ENCODE data around the gene MANF. TPM values are rescaled to one million over a fixed set of nuclear protein-coding genes. Genes with fewer than 3 reads are reported as not detected.

MANF gene
- polyA plus RNA-seq, 4 donors, result 109 to 163 (median 133) TPM

DNA sequence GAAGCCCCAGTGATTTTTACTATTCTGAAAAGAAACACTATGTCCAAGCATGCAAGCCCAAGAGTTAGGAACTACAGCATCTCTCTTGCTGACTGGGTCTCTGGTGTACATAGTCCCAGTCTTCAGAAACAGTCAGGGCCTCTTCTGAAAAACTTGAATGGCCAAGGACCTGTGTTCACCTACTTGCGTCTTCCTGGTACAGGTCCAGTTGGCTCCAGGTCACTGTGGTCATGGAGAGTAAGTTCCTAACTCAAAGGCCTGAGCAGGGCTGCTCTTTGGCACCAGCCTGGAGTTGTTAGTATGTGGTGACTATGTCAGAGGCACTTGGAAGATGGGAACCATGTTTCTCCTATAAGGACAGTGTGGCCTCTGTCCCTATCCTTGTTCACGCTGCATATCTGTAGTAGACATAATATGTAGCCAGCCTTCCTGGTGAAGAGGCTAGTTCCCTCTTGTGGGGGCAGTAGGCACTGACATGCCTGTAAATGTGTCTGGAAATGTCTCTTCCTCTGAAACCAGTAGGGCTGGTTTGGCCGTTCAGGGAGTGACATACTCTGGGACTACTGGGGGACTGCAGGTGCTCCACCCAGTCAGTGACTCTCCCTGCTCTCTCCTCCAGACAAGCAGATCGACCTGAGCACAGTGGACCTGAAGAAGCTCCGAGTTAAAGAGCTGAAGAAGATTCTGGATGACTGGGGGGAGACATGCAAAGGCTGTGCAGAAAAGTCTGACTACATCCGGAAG, 3.4 kb downstream of the MANF start:
- no peak for DNase-seq (ENCODE audit: low read depth in 4 of 4, low spot score in 3 of 4)

DNA sequence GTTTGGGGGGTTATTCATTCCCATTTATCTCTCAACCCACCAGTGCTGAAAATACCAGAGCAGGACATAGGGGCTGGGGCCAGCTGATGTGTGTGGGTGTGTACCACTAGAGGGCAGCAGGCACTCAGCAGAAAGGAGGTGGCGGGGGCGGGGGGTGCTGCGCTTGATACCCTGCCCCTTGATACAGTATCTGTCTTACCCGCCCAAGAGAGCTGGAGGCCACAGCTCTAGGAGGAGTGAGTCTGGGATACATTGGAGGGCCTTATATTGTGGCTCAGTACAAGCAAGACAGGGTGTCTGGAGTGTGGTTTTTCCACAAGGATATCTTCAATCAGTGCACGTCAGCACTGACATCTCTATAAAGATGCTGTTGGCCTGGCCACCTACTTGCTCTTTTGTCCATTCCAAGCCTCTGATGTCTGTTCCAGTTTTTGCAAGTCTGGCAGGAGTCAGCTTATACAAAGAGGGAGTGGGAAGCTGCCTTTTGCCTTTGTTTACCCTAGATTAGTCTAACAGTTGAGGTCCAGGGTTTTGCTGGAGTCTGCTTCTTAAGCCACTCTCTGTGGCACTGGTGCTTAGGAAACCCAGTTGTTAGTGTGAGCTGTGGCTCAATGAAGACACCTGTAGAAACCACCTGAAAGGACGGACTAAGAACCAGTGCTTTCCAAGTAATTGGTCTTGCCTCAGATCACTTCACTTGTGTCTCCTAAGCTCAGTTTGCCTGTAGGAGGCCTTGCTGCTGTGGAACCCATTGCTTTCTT, 4.5 kb downstream of the MANF start:
- no peak for DNase-seq (ENCODE audit: low read depth in 4 of 4, low spot score in 3 of 4)

DNA sequence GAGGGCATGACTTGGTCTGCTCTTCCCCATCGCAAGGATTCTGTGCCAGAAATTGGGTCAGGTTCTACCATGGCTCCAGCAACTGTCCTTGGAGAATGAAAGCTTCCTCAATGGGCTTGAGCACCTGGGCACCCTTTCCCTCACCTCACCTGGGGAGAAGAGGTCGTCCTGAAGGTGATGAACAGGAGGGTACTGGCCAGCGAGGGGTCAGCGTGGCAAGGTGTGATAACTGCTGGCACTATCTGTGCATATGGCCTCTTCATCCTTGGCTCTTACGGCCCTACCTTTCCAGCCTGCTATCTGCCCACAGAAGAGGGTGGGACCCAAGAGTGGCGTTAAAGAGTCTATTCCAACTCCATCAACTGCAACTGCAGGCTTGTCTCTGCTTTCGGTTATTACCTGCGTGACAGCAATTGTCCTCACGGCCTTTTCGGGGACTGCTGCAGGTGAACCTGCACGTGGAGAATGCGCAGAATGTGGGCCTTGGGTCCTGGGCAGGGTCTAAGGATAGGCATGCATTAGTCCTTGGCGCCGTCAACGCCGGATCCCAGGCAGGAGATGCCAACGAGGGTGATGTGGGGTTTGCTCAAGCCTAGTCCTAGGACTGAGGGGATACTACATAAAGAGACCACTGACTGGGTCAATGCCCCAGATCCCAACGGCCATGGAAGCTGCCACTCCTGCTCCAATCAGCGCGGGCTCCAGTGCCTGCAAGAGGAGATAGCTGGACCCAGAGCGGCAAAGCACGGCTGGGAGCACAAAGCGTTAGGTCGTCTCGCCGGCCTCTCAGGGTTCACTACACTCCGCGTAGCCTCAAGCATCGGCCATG, 5.4 kb downstream of the MANF start:
- DNase-seq (ENCODE audit: low read depth in 4 of 4, low spot score in 3 of 4), result no peak

DNA sequence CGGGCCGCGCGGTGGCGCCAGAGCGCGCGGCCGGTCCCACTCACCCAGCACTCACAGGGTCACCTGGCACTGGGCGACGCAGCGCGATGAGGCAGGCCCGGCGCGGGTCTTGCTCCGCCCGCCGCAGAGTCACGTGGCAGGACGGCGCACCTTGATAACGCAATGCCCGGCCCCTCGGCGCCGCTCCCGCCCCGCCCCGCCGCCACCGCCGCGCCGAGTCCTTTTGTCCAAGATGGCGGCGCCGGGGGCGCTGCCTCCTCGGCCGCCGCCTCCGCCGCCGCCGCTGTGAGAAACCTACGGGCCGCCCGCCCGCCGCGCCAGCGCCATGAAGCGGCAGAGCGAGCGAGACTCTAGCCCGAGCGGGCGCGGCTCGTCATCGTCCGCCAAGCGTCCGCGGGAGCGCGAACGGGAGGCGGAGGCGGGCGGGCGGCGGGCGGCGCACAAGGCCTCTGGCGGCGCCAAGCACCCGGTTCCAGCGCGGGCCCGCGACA, 6.0 kb downstream of the MANF start, which contains the start of gene RBM15B:
Gene RBM15B (plus strand): TSS at position 211 of the 491 bp plus-strand sequence. CDS start 115 bp downstream, at position 326.
- peak; percentile 85 to 91 (median 87) for DNase-seq (ENCODE audit: low read depth in 4 of 4, low spot score in 3 of 4)

DNA sequence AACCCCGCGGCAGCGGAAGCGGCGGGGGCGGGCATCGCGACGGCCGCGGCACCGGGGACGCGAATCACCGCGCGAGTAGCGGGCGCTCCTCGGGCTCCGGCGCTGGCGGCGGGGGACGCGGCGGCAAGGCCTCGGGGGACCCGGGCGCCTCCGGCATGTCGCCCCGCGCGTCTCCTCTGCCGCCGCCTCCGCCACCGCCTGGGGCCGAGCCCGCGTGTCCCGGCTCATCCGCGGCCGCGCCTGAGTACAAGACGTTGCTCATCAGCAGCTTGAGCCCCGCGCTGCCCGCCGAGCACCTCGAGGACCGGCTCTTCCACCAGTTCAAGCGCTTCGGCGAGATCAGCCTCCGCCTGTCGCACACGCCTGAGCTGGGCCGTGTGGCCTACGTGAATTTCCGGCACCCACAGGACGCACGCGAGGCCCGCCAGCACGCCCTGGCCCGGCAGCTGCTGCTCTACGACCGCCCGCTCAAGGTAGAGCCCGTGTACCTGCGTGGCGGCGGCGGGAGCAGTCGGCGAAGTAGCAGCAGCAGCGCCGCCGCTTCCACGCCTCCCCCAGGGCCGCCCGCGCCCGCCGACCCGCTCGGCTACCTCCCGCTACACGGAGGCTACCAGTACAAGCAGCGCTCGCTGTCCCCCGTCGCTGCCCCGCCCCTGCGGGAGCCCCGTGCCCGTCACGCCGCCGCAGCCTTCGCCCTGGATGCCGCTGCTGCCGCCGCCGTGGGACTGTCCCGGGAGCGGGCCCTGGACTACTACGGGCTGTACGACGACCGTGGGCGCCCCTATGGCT, 6.7 kb downstream of the MANF start:
- DNase-seq (ENCODE audit: low read depth in 4 of 4, low spot score in 3 of 4), result no peak

DNA sequence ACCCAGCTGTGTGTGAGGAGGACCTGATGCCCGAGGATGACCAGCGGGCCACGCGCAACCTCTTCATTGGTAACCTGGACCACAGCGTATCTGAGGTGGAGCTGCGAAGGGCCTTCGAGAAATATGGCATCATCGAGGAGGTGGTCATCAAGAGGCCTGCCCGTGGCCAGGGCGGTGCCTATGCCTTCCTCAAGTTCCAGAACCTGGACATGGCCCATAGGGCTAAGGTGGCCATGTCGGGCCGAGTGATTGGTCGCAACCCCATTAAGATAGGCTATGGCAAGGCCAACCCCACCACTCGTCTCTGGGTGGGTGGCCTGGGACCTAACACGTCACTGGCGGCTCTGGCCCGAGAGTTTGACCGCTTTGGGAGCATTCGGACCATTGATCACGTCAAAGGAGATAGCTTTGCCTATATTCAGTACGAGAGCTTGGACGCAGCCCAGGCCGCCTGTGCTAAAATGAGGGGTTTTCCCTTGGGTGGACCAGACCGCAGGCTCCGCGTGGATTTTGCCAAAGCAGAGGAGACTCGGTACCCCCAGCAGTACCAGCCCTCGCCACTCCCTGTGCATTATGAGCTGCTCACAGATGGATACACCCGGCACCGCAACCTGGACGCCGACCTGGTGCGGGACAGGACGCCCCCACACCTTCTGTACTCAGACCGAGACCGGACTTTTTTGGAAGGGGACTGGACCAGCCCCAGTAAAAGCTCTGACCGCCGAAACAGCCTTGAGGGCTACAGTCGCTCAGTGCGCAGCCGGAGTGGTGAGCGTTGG, 7.5 kb downstream of the MANF start:
- DNase-seq (ENCODE audit: low read depth in 4 of 4, low spot score in 3 of 4), result no peak

DNA sequence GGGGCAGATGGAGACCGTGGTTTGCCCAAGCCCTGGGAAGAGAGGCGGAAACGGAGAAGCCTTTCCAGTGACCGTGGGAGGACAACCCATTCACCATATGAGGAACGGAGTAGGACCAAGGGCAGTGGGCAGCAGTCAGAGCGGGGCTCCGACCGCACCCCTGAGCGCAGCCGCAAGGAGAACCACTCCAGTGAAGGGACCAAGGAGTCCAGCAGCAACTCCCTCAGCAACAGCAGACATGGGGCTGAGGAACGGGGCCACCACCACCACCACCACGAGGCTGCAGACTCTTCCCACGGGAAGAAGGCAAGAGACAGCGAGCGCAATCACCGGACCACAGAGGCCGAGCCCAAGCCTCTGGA, 8.0 kb downstream of the MANF start:
- DNase-seq (ENCODE audit: low read depth in 4 of 4, low spot score in 3 of 4), result no peak

DNA sequence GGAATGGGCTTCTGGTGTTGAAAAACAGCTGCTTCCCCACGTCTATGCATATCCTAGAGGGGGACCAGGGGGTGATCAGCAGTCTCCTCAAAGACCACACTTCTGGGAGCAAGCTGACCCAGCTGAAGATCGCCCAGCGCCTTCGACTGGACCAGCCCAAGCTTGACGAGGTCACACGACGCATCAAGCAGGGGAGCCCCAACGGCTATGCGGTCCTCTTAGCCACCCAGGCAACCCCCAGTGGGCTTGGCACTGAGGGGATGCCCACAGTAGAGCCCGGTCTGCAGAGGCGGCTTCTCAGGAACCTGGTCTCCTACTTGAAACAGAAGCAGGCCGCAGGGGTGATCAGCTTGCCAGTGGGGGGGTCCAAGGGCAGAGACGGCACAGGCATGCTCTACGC, 8.5 kb downstream of the MANF start:
- DNase-seq (ENCODE audit: low read depth in 4 of 4, low spot score in 3 of 4), result no peak

DNA sequence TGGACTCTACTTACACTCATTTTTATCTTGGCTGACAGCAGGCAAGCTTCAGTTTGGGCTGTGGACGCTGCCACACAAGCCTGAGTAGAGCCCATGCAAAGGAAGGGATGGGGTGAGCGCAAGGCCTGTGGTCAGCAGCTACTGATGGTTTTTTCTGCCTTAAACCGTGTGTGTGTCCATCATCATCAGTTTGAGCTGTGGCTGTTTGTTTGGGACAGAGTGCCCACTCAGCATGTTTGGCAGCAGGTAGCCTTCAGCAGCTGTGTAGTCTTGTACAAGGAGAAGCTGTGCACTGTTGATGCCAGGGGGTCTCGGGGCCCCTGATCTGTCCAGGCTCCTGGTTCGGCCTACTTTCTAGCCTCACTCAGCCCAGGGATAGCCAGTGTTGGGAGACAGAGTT, 9.4 kb downstream of the MANF start:
- DNase-seq (ENCODE audit: low read depth in 4 of 4, low spot score in 3 of 4), result no peak

DNA sequence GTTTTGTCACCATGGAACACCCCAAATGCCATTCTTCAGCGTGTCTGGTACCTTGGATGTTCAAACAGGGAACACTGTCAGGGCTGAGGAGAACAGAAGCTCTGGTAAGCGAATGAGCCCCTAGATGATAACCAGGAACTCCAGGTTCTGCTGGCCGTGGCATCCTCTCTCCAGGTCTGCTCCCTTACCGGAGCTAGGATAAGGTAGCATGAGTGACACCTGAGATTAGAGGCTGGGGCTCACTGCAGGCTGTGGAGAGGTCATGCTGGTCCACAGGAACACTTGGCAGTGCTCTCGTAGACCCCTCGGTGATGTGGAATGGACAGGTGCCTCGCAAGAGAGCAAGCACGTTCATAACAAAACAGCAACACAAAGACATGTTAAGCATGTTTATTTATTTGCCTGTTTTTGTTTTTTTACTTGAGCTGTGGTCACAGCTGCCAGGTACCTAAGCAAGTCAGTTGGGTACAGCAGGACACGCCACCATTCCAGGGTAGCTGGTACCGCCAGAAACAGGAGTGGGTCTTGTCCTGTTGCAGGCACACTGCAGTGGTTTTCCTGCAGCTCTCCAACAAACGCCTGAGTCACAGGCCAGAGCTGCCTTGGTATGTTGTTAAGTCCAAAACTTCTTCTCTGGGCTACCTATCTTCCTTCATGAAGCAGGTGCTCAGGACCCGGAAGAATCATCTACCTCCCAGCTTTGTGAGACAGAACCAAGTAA, 10.6 kb downstream of the MANF start:
- DNase-seq (ENCODE audit: low read depth in 4 of 4, low spot score in 3 of 4), result no peak

DNA sequence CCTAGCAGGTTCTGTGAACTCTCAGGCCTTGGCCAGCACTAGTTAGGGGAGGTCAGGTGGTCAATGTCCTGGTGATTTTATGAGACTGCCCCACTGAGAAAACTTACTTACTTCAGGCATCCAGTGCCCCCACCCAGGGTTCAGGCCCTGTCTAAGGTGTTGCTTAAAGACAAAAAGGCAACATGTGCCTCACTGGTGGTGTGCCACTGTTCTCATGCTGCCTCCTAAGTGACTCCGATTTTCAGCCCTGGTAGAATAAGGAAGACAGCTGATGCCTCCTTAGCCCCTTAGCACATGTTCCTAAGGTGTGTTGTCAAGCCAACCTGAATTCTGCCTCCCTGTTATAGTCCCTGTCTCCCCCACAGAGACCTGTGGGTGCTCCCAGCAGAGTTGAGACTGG, 11.3 kb downstream of the MANF start:
- DNase-seq (ENCODE audit: low read depth in 4 of 4, low spot score in 3 of 4), result no peak

DNA sequence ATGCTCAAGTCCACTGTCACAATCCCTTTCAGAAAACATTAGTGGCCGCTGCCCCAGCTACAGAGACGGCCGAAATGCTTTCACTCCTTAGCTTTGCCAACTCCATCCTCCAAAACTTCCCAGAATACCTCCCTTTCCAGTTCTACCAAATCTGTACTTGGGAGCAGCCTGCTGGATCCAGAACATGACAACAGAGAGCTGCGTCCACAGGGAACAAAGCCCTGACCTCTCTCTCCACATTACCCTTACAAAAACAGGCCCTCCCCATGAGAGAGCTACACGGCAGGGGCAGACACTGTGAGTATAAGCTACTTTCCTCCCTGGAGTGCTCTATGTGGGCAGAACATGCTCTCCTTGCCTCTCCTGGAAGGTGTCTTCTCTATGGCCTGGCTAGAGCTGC, 12.3 kb downstream of the MANF start:
- DNase-seq (ENCODE audit: low read depth in 4 of 4, low spot score in 3 of 4), result no peak

DNA sequence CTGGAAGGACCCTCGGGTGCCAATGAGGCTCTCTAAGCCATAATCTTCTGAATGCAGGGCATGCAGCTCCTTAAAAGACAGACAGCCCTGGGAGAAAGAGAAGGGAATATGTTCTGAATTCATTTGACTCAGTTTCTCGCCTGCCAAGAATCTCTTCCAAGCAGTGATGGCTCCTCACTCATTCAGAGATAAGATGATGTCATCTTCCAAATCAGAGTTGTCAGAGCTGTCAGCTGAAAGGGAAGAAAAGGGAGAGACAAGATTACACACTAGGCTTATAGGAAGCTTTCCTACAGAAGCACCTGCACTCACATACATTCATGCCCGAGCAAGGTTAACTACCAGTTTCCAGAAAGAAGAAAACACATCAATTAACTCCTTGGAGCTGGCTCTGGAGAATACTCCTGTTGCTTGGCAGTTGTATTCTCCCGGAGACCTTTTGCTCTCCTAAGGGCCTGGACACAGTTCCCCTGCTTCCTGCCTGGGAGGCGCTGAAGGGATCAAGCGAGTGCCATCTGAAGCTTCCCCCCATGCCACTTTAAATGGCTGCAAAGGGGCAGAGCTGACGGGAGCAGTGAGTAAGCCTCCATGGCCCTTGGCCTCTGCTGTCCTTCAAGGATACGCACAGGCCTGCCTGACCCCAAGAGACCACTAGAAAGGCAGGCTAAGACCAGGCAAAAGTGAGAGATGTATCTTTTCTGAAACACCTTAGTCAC, 13.7 kb downstream of the MANF start:
- DNase-seq (ENCODE audit: low read depth in 4 of 4, low spot score in 3 of 4), result no peak

DNA sequence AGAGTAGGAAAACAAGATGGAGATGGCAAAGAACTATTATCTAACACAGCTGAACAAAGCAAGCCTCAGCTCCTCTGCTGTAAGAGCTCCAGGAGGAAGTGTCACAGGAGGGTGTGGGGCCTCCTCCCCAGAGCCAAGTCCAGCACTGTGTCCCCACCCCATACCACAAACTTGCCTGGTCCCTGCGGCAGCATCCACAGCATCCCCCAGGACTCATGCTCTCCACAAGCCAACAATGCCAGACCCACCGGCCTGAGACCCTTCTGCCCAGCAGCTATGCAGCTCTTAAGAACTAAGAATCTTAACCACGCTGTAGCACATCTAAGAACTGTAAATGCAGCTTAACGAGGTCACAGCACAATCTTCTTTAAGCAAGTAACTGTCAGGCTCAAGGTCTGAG, 15.1 kb downstream of the MANF start:
- DNase-seq (ENCODE audit: low read depth in 4 of 4, low spot score in 3 of 4), result no peak

DNA sequence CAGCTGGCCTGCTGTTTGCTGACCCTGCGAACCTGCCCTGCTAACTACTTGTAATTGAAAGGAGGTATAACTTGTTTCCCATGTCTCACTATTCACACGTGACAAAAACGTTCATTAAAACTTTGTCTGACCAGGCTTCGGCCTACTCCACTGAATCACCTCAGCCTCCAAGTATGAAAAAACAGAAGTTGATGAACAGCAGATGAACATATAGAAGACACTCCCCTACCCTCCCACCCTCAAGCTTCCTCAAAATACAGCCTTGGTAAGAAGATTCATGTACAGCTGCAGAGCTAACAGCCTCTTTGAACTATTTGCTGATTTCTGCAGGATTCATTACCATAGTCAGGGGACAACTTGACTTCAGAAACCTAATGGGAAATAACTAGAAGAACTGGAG, 16.6 kb downstream of the MANF start:
- no peak for DNase-seq (ENCODE audit: low read depth in 4 of 4, low spot score in 3 of 4)

DNA sequence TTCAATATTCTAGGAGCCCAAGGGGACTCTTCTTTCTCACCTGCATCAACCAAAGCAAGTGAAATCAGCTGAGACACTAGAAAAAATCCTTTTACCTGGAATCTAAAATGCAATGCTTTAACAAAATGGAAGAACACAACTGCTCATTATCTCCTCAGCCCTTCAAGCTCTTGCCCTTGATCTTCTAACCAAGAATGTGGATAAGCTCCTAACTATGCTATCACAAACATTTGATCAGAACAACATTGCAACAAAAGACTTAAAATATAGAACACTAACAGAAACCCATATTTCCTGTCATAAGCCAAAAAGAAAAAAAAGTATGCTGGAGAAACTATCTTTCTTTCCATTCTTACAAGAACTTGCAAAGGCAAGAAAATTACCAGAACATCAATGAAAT, 18.6 kb downstream of the MANF start:
- DNase-seq (ENCODE audit: low read depth in 4 of 4, low spot score in 3 of 4), result no peak

DNA sequence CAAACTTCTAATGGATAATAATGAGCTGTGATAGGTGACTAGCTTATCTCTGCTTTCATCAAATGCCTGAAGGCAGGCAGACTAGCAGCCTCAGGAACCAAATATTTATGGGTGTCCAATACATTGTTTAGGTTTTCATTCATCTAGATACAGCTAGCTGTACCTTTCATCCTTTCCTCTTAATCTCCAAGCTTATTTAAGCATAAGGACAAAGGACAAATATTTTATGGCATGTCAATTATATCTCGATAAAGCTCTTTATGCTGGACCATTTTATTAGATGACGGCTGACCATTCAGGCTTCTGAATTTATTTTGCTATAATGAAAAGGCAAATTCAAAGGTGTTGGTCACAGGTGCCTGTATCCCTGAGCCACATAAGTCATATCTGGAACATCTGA, 22.9 kb downstream of the MANF start:
- no peak for DNase-seq (ENCODE audit: low read depth in 4 of 4, low spot score in 3 of 4)

DNA sequence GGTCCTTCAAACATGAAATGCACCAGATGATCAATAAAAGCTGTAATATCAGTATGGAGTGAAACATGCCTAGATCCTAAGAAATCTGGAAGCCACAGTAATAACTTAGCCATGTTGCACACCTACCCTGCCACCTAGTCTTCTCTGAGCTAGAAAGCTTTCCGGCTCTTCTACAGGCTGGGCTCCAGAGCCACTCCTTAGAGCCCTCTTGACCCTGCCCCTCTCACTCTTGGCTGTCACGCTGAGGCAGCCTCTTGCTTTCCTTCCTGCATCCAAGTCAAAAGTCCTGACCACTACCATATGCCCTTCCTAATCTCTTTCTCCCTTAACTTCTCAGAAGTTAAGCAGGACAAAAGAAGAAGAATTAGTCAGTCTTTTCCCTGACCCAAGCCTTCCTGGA, 23.7 kb downstream of the MANF start:
- no peak for DNase-seq (ENCODE audit: low read depth in 4 of 4, low spot score in 3 of 4)

All from left renal pelvis (tissue), 4 donors.